Gastroesophageal sphincter (tissue), 3 donors: ENCODE measurements around the gene NCBP2L.

Experiments
- CTCF ChIP-seq, 4 experiments: fragments of 200-600 bp in 2 of 4; fragments of 450-650 bp in 2 of 4; sonication (generic) in 1 of 4; IDR thresholded peaks; one replicate each; pipeline ENCODE4 v1.5.1; 2017 to 2019; ENCODE audit warnings: antibody characterized with exemption in 4 of 4, mild to moderate bottlenecking in 2 of 4, moderate library complexity in 2 of 4
- EP300 ChIP-seq: sonication (generic); formaldehyde crosslinking; IDR thresholded peaks from one replicate; pipeline ENCODE4 v1.6.1; 2017; ENCODE audit warnings: antibody characterized with exemption, mild to moderate bottlenecking
- POLR2A ChIP-seq, 2 donors: fragments of 450-650 bp; IDR thresholded peaks; one replicate each; pipeline ENCODE4 v1.6.1; 2017; ENCODE audit warnings: antibody characterized with exemption in 2 of 2, mild to moderate bottlenecking in 2 of 2, moderate library complexity in 1 of 2
- POLR2AphosphoS5 ChIP-seq: sonication (generic); formaldehyde crosslinking; IDR thresholded peaks from one replicate; pipeline ENCODE4 v1.6.1; 2017; ENCODE audit warnings: antibody characterized with exemption

- TF ChIP-seq POLR2A (IDR thresholded peaks at IDR 0.05), result no peak
- no peak for TF ChIP-seq CTCF (IDR thresholded peaks at IDR 0.05)
- no peak for TF ChIP-seq POLR2AphosphoS5
- TF ChIP-seq EP300, result no peak
Measured at GRCh38 chrX:107827030-107827831, 49.7 kb downstream of the NCBP2L start.
